ENCODE measurements around the gene STN1.
"Not testable (repeated sequence)": the region's sequence is repeated elsewhere in the genome, so short reads cannot be mapped to it uniquely, and the experiment has no call there.

The STN1 gene

DNA sequence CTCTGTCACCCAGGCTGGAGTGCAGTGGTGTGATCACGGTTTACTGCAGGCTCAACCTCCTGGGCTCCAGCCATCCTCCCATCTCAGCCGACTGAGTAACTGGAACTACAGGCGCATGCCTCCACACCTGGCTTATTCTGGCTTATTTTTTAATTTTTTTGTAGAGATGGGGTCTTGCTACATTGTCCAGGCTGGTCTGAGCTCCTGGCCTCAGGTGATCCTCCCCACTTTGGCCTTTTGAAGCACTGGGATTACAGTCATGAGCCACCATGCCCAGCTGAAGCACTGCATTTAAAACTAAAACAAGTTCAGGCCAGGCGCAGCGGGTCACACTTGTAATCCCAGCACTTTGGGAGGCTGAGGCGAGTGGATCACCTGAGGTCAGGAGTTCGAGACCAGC is 70.6 kb downstream of the STN1 start:
- Histone ChIP-seq H3K36me3 (no peaks in the 10 kb centered on the region), H3K9me3 (no peaks in the 10 kb centered on the region), H3K4me3 (ENCODE audit: low read depth, low read length) (no peak overlapping the region), H3K4me1 (peaks cover 3% of the 10 kb centered on the region), H3K27me3 (no peaks in the 10 kb centered on the region)
- TF ChIP-seq, protein P1, sequence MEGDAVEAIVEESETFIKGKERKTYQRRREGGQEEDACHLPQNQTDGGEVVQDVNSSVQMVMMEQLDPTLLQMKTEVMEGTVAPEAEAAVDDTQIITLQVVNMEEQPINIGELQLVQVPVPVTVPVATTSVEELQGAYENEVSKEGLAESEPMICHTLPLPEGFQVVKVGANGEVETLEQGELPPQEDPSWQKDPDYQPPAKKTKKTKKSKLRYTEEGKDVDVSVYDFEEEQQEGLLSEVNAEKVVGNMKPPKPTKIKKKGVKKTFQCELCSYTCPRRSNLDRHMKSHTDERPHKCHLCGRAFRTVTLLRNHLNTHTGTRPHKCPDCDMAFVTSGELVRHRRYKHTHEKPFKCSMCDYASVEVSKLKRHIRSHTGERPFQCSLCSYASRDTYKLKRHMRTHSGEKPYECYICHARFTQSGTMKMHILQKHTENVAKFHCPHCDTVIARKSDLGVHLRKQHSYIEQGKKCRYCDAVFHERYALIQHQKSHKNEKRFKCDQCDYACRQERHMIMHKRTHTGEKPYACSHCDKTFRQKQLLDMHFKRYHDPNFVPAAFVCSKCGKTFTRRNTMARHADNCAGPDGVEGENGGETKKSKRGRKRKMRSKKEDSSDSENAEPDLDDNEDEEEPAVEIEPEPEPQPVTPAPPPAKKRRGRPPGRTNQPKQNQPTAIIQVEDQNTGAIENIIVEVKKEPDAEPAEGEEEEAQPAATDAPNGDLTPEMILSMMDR (IDR thresholded peaks at IDR 0.05; ENCODE audit: low read depth, low read length): no peak
- no peak for DNase-seq

DNA sequence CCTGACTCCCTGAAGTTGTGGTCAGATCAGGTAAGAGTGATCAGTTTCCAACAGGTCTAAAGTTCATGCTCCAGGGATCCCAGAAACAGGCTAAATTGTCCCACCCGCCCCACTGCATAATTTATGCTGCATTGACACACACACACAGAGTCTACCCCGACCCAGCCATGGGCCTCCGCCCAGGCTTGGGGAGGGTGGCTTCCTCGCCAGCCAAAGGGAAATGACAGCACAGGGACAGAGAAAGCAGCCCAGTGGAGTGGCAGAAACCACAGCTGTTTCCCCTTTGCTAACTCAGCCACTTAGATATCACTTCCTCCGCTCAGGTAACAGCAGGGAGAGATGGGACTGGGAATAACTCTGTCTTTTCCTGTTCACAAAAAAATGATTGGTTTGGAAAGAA is 72.0 kb downstream of the STN1 start:
- no peak for DNase-seq
- Histone ChIP-seq H3K9me3 (no peaks in the 10 kb centered on the region), H3K36me3 (no peaks in the 10 kb centered on the region), H3K27me3 (no peaks in the 10 kb centered on the region), H3K4me1 (peaks cover 3% of the 10 kb centered on the region), H3K4me3 (ENCODE audit: low read depth, low read length) (no peak overlapping the region)
- TF ChIP-seq, protein P1 (IDR thresholded peaks at IDR 0.05; ENCODE audit: low read depth, low read length): no peak

DNA sequence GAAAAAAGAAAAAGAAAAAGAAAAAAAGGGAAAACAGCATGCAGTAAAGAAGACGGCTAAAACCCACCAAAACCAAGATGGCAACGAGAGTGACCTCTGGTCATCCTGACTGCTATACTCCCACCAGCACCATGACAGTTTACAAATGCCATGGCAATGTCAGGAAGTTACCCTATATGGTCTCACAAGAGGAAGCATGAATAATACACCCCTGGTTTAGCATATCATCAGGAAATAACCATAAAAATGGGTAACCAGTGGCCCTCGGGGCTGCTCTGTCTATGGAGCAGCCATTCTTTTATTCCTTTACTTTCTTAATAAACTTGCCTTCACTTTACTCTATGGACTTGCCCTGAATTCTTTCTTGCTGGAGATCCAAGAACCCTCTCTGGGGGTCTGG is 72.6 kb downstream of the STN1 start:
- DNase-seq; H3K36me3 ChIP-seq; H3K4me3 ChIP-seq (ENCODE audit: low read depth, low read length); H3K4me1 ChIP-seq; H3K27me3 ChIP-seq; H3K9me3 ChIP-seq: not testable (repeated sequence)

DNA sequence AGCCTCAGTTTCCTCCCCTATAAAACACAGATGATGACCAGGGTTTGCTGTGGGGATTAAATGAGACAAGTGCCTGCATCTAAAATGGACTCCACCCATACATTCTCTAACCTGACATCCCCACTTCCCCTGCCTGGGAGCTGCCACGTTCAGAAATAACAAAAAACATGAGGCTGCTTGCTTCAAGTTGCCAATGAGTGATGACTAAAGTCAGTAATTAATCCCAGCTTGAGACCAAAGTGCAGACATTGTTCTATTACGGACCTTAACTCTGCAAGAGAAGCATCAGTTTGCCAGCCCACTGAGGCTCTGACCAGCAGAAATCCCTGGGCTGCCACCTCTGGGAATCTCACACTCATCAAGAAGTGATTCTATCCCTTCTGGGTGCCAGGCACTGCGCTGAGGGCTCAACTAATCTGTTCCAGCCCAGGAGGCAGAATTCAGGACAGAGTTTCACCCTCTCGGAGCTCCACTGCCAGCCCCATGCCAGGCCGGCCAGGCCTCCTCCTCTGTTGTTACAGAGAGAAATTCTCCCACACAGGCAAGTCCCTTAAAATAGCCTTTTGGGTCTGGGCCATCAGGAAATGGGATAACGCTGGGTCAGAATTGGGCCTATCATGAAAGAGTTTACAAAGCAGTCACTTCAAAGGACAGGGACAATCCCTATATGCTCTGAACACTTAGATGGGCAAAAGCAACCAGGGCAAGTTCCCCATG is 74.0 kb downstream of the STN1 start:
- Histone ChIP-seq H3K4me3 (ENCODE audit: low read depth, low read length) (no peak overlapping the region), H3K27me3 (no peaks in the 10 kb centered on the region), H3K36me3 (no peaks in the 10 kb centered on the region), H3K9me3 (no peaks in the 10 kb centered on the region), H3K4me1 (no peaks in the 10 kb centered on the region)
- TF ChIP-seq, protein P1 (IDR thresholded peaks at IDR 0.05; ENCODE audit: low read depth, low read length): no peak
- no peak for DNase-seq

DNA sequence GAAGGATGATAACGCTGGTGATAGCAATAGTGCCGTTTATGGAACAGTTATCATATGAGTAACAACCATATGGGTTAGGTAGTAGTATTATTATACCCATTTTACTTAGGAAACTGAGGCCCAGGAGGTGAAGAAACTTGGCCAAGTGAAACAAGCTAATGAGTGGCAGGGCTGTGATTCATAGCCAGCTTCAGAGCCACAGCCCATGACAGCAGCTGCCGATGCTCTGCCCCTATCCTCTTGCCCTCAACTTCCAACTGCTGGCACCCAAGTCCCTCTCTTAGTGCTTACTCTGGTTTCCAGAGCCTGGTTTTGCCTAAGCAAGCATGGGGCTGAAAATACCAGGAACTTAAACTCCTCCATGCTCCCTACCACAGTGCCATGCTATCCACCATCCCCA is 74.9 kb downstream of the STN1 start:
- Histone ChIP-seq H3K4me3 (ENCODE audit: low read depth, low read length) (no peak overlapping the region), H3K27me3 (no peaks in the 10 kb centered on the region), H3K36me3 (no peaks in the 10 kb centered on the region), H3K9me3 (no peaks in the 10 kb centered on the region), H3K4me1 (no peaks in the 10 kb centered on the region)
- TF ChIP-seq, protein P1 (IDR thresholded peaks at IDR 0.05; ENCODE audit: low read depth, low read length): no peak
- no peak for DNase-seq

DNA sequence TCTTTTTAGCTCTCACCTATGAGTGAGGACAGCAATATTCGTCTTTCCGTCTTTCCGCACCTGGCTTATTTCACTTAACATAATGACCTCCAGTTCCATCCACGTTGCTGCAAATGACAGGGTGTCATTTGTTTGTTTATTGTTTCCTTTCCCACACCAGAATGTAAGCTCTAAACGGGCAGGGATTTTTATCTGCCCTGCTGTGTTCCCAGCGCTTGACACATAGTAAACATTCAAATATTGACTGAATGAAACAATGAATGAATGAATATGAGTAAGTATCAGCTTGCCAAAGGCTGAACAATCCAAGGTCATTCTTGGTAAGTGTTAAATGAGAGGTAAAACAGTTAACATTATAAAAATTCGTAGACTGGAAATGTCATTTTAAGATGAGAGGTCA is 75.4 kb downstream of the STN1 start:
- Histone ChIP-seq H3K36me3 (no peaks in the 10 kb centered on the region), H3K9me3 (no peaks in the 10 kb centered on the region), H3K4me1 (no peaks in the 10 kb centered on the region), H3K4me3 (ENCODE audit: low read depth, low read length) (no peak overlapping the region), H3K27me3 (no peaks in the 10 kb centered on the region)
- no peak for DNase-seq
- TF ChIP-seq, protein P1 (IDR thresholded peaks at IDR 0.05; ENCODE audit: low read depth, low read length): no peak

Data from BE2C (cell line).